Muscle of back (tissue), 11 donors: ENCODE results near the gene POLR3E. TPM values are rescaled to one million over a fixed set of nuclear protein-coding genes. Genes with fewer than 3 reads are reported as not detected.
A peak's percentile ranks its signal among the peaks of the same experiment; 100 is the strongest.
"Not testable (repeated sequence)": the region's sequence is repeated elsewhere in the genome, so short reads cannot be mapped to it uniquely, and the experiment has no call there.

ENCODE experiments used
- DNase-seq, 3 donors: peaks; one replicate each; pipeline versions ENCODE4 v3.0.0 to v3.0.0-alpha.2; 2013
- polyA plus RNA-seq, 10 donors: library from polyadenylated mRNA; unstranded; fragments of 120-200 nt; gene quantifications; one replicate each; pipeline ENCODE4 v1.2.1, GENCODE V29; 2013; ENCODE audit not compliant: insufficient read length in 10 of 10

The POLR3E gene
- polyA plus RNA-seq, 10 donors, result 27.7 to 48.3 (median 39.2) TPM

DNA sequence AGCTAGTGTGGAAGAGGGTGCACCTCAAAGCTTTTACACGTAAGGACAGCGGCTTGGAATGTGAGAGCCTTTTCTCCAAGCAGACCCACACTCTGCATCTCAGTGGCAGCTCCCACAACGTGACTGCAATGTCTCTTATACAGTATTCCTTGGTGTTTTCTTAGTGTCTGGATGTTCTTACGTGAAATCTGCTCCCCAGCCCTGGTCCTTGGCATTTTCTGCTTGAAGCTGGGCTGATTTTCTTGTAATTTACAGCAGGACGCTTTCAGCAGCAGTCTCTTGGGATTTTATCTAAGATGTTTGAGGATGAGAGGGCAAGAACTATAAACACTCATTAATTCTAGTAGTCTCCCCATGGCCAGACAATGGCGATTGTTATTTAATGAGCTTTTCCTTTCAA lies 12.1 kb upstream of the POLR3E start:
- no peak for DNase-seq

DNA sequence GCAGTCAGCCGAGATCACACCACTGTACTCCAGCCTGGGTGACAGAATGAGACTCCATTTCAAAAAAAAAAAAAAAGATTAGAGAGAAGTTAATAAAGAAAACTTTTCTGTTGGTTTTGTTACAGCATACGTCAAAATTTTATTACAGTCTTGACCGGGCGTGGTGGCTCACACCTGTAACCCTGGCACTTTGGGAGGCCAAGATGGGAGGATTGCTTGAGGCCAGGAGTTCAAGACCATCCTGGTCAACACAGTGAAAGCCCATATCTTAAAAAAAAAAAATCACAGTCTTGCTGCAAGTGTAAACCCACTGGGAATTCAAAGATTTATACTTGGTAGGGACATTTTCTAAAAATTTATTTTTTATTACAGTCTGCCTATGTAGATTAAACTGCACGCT lies 6.2 kb upstream of the POLR3E start:
- DNase-seq, result no peak

DNA sequence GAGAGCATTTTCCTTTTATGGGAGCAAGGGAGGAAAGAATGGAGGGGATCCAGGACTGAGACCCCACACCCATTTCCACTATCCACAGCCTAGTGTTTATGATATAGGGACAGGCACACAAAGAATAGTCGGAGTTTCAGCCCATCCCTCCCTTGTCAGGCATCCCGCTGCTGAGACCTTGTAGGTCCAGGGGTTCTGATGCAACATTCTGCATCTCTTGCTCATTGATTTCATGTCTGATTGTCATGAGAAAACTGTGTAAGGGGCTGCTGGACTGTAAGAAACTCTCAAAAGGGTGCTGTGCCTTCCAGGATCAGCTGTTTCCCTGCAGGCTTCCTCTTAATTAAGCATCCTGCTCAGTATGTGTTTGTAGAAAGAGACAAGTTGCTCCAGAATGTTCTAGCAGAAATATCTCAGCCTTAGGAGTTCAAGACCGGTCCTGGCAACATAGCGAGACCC lies 5.3 kb upstream of the POLR3E start:
- DNase-seq, result no peak

DNA sequence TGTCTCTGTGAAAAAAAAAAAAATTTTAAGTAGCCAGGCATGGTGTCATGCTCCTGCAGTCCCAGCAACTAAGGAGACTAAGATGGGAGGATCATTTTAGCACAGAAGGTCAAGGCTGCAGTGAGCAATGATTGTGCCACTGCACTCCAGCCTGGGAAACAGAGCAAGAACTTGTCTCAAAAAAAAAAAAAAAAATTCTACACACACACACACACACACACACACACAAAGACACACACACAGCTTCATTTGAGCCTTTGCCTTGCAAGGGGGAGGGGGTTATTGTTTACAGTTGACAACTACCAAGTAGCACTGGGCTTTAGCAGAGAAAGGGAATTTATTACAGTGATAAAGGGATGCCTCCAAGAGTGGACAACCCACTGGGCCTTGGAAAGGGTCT lies 4.9 kb upstream of the POLR3E start:
- no peak for DNase-seq

DNA sequence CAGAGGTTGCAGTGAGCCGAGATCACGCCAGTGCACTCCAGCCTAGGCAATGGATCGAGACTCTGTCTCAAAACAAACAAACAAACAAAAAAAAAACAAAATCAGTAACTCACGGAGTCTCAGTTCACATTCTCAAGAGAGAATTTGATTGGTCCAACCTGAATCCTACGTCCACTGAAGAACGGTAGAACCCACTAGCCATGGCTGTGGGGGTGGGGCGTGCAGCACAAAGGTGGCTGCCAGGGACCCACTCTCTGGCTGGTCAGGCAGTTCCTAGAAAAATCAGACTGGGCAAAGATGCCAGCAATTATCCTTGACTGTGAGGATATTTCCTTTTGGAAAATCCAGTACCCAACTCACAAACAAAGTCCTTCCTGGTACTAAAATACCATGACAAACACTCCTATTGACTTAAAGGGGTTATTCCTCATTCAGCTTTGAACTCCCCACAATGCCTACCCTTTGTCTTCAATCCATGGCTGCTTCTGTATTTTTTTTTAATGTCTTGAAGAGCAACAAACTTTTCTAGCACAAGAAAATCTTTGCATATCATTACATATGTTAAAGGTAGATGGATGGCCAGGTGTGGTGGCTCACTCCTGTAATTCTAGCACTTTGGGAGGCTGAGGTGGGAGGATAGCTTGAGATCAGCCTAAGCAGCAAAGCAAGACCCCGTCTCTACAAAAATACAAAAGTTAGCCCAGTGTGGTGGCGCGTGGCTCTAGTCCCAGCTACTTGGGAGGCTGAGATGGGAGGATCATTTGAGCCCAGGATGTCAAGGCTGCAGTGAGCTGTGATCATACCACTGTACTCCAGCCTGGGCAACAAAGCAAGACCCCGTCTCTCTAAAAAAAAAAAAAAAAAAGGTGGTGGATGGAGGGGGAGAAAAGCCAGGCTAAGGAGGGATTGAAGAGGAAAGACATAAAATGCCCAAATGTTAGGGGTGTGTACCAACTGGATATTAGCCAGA lies 3.8 kb upstream of the POLR3E start:
- DNase-seq, result no peak

DNA sequence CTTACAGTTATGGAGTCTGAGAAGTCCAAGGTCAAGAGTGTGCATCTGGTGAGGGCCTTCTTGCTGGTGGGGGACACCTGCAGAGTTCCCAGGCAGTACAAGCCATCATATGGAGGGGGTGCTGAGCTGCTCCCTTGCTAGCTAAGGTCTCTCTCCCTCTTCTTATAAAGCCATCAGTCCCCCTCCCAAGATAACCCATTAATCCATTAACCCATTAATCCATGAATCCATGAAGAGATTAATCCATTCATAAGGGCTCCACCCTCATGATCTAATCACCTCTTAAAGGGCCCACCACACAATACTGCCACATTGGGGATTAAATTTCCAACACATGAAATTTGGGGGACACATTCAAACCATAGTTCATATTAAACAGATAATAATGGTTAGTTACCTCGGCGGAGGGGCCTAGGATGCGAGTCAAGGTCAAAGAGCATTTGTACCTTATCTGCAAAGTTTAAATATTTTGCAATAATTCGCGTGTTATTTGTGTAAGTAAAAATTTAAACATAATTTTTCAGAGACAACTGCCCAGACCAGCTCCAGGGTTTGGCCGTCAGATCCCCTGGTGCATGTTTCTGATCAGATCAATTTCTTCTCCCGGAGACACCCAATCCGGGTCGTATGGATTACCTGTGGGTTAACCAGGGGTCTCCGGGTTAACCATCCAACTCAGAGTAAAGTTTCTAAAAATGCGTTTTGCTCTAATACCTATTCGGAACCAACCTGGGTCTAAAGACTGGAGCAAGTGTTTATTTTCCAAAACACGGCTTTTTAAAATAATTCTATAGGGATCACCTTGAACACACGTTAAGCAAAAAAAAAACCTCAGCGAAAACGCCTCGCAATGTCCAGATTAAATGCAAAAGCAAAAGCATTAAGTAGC lies 740 bp upstream of the POLR3E start:
- DNase-seq, result peak in 1 of 3 donors; percentile 26

DNA sequence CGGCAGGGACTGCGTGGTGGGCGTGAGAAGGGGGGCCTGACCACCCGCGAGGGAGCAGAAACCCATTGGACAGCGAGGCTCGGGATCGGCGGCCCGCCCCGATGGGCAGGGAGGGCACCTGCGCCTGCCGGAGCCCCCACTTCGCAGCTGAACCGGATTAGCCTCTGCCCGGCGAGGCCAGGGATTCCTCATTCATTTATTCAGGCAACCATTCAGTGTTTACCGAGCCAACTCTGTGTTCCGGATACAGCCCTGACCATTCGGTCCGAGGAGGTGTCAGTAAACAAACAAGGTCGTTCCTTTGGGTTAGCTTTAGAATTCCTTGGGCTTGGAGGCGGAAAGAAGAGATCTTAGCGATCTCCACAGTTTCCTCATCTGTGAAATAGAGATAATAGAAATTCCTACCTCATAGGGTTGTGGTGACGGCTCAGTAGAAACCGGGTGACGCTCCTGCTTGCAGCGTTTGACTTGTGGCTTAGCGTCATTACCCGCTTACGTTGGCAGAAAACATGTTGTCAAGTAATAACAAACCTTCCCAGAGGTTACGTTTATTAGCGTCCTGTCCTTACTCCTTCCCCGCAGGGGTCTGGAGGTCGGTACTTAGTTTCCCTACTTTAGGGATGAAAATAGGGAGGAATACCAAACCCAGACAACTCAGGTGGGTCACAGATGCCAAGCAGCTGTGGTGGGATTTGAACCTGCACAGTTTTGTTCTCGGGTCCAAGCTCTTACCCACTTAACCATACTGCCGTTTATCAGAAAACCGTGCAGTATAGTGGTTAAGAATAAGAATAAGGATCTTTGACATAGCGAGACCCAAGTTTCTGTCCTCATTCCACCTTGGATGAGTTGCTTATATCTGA lies 893 bp downstream of the POLR3E start:
- peak; percentile 85 to 92 (median 85) for DNase-seq

DNA sequence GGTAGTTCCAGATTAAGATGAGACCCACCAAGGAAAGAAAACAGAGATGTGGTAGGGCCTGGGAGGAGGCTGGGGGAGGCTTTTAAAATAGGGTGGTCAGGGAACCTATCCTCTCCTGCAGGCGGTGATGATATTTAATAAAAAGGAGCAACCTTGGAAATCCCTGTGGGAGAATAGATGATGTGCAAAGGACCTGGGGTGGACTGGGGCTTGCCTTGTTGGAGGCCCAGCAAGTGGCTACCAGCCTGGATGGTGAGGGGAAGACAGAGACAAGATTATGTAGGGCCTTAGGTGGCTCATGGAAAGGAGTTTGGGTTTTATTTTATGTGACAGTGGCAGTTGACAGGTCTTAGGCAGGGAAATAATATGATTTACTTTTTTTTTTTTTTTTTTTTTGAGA lies 1.8 kb downstream of the POLR3E start:
- no peak for DNase-seq

DNA sequence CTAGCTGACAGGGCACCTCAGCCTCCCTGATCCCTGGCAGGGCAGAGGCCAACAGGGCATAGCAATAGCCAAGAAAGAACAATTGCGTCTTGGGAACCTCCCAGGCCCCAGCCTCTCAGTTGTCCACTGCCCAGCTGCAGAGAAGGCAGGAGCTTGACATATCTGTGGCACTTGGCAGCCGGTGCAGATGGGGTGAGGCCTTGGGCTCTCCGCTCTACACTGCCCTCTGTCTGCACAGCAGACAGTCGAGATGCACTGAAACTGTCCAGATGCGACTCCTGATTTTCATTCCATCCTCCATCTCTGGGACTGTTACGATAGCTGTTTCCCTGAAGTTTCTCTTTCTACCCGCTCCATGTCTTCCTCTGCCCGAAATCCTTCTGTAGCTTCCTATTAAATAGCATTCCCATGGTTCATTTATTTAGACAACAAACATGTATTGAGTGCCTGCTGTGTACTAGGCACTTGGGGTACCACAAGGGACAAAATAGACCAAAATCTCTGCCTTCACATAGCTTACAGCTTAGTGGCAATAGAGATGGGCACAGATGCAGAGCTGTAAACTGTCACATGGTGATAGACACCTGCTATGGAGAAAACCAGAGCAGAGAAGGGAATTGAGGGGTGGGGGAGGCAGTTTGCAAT lies 3.3 kb downstream of the POLR3E start:
- peak; percentile 28 to 52 (median 42) for DNase-seq

DNA sequence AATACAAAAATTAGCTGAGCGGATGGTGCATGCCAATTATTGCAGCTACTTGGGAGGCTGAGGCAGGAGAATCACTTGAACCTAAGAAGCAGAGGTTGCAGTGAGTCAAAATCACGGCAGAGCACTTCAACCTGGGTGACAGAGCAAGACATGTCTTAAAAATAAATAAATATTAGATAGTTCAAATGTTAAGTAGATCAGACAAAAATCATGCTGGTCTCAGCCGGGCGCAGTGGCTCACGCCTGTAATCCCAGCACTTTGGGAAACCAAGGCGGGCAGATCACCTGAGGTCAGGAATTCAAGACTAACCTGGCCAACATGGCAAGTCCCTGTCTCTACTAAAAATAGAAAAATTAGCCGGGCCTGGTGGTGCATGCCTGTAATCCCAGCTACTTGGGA lies 4.2 kb downstream of the POLR3E start:
- not testable (repeated sequence) for DNase-seq

DNA sequence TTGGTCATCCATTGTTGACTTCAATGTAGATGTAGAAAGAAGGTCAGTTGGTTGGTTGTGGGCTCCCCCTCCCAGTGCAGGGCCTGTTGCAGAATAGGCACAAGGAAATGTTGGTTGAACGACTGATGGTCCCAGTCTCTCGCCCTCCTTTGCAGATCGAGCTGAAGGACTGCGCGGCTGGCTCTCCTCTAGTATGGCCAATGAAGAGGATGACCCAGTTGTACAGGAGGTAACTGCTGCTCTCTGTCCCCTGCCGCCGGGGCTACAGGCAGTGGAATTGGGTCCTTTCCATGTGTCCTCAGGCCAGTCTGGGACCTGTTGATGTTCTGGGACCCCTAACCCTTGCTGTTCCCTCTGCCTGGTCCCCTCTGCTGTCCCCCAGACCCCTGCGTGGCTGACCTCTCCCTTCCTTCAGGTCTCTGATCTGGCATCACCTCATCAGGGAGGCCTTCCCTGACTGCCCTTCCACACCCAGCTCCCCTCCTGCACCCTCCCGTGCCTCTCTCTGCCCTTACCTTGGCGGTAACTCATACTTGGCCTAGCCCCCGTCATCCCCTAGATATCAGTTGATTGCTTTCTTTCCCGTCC lies 5.7 kb downstream of the POLR3E start:
- no peak for DNase-seq

DNA sequence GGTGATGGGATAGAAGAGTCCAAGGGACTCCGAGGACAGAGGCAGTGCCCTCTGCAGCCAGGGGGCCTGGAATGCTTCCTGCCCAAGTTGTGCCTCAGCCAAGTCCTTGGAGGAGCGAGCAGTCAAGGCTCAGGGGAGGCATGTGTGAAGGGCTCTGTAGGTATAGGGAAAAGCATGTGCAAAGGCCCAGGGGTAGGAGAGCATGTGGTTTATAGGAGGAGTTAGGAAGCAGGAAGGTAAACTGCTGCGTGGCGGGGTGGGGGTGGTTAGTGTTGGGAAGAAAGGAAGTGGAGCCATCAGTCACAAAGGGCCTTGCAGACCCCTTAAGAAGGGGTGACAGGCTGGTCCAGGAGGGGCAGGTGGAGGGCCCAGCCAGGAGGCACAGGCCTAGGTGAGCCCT lies 7.2 kb downstream of the POLR3E start:
- no peak for DNase-seq

DNA sequence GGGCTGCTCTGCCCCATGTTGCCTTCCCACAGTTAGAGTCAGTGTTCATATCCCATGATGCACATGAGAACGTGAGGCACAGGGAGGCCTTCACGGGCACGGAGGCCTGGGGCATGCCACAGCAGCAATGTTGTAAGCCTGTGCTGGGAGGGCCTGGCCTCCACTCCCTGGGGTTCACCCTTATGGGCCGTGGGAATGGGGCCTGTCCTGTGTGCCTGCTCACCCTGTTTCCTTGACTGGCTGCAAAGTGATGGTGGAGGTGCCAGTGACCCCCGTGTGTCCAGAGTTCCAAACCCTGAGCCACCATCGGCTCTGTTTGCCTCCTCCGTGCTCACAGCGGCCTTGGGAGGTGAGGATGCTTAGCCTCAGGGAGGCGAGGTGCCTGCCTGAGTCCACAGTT lies 9.6 kb downstream of the POLR3E start:
- no peak for DNase-seq

DNA sequence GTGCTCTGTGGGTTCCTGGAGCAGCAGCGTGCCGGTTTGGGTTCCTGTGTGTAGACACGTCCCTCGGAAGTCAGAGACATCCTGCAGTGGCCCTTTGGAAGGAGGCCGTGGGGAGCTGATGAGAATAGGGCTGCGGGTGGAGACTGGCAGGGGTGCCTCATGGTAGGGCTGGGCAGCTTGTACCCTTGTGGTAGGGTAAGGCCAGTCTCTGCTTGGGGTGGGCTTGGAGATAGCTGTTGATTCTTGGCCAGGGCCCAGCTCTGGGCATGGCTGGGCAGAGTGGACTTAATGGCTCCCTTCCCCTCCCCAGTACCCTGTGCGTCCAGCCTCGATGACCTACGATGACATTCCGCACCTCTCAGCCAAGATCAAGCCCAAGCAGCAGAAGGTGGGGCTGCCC lies 10.6 kb downstream of the POLR3E start:
- no peak for DNase-seq

DNA sequence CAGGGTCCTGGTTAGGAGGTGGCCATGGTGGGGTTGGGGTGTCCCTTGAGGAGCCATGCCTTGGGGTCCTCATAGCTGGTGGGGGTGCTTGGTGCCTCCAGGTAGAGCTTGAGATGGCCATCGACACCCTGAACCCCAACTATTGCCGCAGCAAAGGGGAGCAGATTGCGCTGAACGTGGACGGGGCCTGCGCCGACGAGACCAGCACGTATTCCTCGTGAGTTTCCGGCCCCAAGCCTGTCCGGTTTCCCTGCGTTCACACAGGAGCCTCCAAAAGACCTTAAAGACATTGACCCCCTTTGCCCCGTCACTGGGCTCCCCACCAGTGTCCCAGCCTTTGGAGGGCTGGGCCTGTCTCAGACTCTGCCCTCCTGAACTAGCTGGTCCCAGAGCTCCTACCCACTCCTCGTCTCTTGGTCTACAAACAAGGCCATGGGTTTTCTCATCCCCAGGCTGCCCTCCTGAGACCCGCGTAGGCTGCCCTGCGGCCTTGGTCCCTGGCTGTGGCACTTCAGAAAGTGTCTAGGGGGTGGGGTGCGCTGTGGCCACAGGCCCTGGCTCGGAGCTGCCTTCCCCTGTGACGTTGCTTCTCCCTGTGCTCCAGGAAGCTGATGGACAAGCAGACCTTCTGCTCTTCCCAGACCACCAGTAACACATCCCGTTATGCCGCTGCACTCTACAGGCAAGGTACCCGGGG lies 11.8 kb downstream of the POLR3E start:
- no peak for DNase-seq

DNA sequence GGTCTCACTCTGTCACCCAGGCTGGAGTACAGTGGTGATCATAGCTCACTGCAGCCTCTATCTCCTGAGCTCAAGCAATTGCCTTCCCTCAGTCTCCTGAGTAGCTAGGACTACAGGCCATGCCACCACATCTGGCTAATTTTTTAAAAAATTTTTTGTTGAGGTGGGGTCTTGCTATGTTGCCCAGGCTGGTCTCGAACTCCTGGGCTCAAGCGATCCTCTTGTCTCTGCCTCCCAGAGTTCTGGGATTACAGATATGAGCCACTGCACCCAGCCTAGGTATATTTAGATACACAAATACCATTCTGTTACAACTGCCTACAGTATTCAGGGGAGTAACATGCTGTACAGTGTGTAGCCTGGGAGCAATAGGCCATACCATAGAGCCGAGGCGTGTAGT lies 14.3 kb downstream of the POLR3E start:
- DNase-seq, result no peak

DNA sequence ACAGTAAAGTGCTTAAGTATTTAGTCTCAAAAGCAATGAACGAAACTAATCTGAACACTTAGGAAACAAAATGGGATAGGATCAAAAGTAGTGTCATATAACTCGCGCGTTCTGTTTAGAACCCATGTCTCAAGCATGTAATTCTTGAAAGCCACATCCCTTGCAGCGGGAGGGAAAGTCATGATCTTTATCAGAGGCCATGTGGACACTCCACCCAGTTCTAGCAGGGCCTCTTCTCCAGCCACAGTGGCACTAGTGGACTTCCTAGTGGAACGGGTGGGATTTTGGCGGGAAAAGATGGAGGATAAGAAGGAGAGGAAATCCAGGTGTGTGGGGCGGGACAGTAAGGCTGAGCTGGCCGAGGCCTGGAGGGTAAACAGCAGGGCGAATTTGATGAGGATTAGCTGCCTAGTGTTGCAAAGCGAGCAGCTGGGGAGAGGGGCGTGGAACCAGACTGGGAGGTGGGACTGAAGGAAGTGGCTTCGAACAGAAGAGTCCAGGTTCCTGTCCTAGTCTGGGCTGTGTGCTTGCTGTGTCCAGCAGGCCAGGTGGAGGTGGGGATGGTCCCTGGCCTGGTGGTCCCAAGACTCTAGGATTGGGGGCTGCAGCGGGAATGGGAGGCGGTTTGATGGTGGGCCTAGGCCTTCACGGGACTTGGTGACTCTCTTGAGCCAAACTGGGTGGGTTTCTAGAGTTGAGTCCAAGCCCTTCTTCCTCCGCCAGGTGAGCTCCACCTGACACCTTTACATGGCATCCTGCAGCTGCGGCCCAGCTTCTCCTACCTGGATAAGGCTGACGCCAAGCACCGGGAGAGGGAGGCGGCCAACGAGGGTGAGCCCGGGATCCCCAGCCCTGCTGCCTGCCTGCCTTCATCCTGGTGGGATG lies 15.9 kb downstream of the POLR3E start:
- DNase-seq, result no peak

DNA sequence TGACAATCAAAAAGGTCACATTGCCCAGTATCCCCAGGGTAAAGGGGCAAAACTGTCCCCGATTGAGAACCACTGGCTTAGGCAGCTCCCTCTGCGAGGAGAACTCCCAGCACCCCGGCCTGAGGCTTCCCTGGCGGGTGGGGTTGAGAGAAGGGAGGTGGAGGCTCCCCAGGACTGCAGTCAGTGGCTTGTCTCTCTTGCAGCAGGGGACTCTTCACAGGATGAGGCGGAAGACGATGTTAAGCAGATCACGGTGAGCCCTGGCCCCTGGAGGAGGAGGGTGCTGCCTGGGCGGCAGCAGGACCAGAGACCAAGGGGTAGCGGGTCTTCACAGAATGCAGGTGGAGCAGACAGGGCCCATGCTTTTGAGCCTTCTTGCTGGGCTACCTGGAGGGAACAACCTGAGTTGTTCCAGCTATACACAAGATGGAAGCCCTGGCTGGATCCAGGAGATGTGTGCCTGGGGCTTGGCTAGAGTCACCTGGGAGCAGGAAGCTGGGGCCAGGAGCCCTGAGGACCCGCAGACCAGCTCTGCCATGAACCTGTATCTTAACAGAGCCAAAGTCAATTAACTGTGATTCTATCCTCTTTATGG lies 16.8 kb downstream of the POLR3E start:
- no peak for DNase-seq
